Transverse colon (tissue), 3 donors: ENCODE results near the gene NCEH1.

Experiments used
- EP300 ChIP-seq: sonication (generic); formaldehyde crosslinking; IDR thresholded peaks from one replicate; pipeline ENCODE4 v1.6.1; 2017; ENCODE audit warnings: antibody characterized with exemption, low read depth
- POLR2A ChIP-seq: fragments of 450-650 bp; IDR thresholded peaks from one replicate; pipeline ENCODE4 v1.6.1; 2016; ENCODE audit warnings: antibody characterized with exemption, mild to moderate bottlenecking, moderate library complexity
- TF ChIP-seq, protein P1 (sequence below), 5 experiments: fragments of 200-600 bp in 3 of 5; fragments of 450-650 bp in 2 of 5; sonication (generic) in 3 of 5; IDR thresholded peaks; 1 replicate in 2 of 5; 2 replicates in 3 of 5; pipeline ENCODE4 v1.5.1; 2016 to 2017; ENCODE audit warnings: antibody characterized with exemption in 5 of 5, inconsistent platforms in 3 of 5, mild to moderate bottlenecking in 2 of 5, moderate library complexity in 1 of 5

DNA sequence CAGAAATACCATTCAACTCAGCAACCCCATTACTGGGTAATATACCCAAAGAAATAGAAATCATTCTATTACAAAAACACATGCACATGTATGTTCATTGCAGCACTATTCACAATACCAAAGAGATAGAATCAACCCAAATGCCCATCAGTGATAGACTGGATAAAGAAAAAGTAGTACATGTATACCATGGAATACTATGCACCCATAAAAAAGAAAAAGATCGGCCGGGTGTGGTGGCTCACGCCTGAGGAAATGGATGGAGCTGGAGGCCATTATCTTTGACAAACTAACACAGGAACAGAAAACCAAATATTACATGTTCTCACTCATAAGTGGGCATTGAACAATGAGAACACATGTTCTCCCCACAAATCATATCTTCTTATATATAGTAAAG is 112.0 kb downstream of the NCEH1 start:
- TF ChIP-seq POLR2A (no peak), EP300 (no peak)
- TF ChIP-seq, protein P1, sequence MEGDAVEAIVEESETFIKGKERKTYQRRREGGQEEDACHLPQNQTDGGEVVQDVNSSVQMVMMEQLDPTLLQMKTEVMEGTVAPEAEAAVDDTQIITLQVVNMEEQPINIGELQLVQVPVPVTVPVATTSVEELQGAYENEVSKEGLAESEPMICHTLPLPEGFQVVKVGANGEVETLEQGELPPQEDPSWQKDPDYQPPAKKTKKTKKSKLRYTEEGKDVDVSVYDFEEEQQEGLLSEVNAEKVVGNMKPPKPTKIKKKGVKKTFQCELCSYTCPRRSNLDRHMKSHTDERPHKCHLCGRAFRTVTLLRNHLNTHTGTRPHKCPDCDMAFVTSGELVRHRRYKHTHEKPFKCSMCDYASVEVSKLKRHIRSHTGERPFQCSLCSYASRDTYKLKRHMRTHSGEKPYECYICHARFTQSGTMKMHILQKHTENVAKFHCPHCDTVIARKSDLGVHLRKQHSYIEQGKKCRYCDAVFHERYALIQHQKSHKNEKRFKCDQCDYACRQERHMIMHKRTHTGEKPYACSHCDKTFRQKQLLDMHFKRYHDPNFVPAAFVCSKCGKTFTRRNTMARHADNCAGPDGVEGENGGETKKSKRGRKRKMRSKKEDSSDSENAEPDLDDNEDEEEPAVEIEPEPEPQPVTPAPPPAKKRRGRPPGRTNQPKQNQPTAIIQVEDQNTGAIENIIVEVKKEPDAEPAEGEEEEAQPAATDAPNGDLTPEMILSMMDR (IDR thresholded peaks at IDR 0.05), result no peak
